ENCODE results near the gene TTC7B.

The TTC7B gene

DNA sequence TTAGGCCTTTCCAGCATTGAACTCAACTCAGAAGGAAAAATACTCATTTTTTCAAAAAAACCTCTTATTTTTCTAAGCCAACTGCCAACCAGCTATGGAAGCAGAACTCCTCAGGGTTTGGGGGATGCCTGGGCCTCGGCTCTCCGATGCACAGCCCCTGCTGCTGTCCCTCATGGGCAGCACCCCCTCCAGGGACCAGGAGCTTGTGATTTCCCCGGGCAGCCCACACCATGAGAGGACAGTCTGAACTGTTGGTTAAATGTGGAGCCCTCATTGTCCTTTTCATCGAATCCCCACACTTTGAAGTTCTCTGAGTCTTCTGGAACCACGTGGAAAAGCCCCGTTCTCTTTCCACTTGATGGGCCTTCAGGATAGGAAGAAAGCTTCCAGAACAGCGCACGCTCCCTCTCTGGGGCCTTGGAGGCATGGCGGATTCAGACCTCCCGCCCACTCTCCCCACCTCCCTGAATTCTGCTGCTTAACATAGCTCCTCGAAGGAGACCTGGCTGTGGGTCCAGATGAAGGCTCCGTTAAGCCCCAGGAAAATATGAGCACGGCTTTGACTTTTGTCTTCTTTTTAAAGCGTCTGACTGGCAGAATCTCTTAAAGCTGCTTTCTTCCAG lies 262.8 kb downstream of the TTC7B start:
- no peak for DNase-seq

DNA sequence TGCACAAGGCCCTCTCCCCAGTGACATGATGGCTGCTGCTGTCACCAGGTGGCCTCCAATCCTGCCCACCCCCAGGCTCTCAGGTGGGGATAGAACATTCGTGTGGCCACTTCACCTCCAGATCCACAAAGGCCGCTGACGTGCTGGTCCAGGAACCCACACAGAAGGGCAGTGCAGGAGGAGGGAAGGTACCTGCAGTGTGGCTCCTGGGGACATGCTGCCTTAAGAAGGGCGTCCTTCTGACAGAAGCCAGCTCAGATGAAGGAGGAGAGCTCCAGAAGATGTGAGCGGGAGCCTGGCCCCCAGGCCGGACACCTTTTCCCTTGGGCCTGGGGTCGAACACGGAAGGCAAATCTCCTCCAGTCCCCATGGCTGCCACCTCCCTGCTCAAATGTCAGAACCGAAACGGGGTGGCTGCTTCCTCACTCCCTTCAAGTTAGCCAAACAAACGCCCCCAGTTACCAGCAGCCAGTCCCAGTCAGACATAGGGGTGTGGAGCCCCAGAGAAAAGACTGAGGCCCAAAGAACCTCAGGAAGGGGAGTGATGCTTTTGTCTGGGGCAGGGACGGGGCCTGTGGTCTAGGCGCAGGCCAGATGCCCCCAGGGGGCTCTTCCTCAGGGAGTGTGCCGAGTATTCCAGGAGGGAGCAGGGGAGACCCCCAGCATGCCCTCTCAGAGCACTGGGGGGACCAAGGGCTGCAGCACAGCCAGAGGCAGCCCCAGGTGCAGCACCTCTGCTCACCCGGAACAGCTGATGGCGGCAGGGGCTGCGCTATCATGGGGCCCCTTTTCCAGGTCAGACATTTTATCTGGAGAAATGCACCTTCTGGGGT lies 263.5 kb downstream of the TTC7B start:
- DNase-seq: no peak

DNA sequence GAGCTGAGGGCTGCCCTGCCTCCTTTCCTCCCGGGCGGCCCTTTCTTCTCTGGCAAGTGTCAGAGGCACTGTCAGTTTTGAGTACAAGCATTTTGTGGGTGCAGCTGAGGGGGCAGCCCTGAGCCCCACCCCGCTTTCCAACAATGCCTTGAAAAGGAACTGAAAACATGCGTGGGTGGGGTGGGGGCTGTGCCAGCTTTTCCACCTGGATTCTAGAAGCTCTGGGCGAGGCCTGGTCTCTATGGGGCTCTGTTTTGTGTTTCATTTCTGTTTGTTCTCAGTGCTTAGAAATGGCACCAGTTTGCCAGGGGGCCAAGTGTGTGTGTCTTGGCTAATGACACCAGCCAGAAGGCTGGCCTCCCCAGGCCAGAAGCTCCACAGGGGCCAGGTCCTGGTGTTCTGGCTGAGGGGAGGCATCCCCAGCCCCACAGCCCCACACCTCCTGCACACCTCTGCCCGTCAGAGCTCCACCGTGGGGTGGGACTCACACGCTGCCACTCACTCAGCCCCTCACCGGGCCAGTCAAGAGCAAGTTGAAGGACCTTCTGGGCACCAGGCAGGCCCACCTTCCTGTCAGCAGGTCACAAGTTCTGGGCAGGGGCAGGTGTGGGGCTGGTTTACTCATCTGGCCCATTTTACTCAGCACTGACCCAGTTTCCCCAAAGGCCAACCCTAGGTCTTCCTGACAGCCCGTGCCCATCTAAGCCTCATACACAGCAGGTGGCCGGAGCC lies 264.3 kb downstream of the TTC7B start:
- DNase-seq: no peak

DNA sequence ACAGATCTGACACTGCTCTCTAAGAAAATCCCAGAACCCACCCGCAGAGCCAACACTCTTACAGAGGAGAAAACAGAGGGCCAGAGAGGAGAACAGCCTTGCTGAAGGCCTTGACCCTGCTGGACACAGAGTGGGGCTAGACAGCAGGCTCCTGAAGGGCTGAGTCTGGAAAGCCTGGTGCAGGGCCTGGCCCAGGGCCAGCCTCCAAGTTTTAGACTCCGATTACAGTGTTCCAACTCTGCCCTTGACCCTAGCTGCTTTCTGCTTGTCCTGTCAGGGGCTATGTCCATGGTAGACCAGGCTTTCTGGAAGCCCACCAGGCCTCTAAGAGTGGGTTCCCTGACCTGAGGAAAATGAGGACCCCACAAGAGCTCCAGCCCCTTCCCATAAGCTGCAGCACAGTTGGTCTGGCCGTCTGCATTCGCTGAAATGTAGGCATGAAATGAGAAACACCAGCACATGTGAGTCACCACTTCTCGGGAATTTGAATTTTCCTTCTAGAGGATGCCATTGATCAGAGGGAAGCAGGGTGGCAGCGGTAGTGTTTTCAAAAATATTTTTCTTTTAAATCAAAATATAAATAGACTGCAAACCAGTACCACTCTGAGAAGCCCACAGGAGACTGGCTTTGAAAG lies 265.0 kb downstream of the TTC7B start:
- no peak for DNase-seq

DNA sequence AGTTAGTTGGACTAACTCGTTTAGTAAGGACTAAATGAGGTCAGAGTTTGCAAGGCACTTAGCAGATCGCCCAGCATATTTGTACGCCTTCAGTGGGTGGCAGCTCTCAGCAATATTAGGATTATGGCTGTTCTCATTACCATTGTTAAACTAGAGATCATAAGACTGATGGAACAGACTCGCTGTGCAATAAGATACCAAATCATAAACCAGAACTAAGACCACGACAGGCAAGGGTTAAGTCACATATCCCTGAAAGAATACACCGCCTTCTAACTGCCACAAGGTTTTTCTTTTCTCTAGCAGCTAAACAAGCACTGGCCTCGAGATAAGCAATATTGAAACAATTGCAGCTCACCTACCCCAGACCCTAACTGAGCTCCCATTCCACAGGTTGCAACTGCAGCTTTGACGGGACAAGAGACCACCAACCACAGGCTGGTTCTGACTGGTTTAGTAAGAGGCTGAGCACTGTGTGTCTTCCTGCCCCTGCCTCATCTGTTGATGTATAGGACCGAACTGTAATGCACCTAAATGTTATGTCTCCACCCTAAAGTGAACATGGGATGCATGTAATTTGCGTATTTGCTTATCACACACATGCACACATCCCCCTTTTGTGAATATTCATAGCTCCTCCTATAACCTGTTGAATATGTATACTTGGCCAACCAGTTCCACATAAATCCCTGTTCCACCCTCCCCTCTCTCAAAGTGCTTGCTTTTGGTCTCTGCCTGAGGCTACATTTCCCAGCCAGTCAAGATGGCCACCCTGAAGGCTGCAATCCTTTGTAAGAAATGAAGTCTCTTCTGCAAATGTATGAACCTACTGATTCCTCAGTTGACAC lies 266.2 kb downstream of the TTC7B start:
- DNase-seq: no peak

DNA sequence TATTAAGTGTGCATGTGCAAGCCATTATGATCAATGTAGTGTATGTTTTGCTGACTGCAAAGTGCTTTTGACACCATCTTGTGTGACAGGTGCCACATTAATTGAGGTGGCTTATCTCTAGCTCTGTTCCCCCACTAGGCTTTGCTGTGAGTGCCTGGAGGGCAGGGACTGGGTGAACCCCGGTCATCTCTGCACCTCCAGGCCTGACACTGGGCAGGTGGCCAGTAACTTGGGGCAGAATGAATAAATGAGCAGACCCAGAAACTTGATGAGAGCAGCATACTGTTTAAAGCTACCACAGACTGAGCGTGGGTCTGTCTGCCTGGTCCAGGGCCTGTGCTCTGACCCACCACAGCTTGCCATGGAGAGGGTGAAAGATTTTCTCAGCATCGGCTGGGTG lies 267.8 kb downstream of the TTC7B start:
- no peak for DNase-seq

DNA sequence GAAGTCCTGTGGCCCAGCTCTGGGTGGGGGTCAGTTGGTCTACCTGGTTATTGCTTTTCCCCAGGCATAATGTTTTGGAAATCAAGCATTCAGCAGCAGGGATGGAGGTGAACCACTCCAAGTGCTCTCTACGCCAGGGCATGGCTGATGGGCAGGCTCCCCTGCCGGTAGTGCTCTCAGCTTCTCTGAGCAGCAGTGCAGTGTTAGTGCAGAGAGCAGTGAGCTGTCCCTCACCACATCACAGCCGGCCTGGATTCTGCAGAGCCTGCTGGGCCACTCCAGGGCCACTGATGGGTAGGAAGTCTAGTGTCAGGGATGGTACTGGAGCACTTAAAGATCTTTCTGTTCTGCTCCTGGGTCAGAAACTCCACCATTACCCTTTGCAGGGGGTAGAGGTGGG lies 268.3 kb downstream of the TTC7B start:
- DNase-seq: no peak

DNA sequence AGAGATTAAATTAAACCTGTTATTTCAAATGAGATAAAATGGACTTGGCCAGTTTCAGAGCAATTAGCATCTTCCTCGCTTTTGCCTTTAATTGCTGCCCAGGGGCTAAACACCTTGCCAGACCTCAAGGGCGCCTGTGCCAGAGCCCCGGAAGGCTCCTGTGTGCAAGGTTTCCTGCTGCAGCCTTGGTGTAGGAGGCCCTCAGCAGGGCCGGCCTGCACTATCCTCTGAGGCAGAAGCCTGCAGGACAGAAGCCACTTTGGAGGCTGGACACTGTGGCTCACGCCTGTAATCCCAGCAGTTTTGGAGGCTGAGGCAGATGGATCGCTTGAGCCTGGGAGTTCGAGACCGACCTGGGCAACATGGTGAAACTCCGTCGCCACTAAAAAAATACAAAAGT lies 269.0 kb downstream of the TTC7B start:
- DNase-seq: no peak

DNA sequence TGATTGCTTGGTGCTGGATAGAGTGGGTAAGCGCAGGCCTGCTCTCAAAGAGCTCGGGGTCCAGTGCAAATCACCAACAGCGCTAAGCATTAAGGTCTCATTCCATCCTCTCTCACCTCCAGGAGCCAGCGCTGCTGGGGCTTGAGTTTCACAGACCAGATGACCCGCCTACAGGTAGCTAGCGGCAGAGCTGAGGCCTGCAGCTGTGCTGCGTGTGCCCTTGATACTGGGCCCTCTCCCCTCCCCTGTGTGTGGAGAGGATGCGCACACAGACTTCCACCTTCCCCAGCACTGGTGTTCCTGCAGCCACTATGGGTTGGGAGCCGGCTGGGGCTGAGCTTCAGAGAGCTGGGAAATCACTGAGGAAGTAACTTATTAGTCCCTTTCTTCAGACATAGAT lies 269.5 kb downstream of the TTC7B start:
- DNase-seq: no peak

DNA sequence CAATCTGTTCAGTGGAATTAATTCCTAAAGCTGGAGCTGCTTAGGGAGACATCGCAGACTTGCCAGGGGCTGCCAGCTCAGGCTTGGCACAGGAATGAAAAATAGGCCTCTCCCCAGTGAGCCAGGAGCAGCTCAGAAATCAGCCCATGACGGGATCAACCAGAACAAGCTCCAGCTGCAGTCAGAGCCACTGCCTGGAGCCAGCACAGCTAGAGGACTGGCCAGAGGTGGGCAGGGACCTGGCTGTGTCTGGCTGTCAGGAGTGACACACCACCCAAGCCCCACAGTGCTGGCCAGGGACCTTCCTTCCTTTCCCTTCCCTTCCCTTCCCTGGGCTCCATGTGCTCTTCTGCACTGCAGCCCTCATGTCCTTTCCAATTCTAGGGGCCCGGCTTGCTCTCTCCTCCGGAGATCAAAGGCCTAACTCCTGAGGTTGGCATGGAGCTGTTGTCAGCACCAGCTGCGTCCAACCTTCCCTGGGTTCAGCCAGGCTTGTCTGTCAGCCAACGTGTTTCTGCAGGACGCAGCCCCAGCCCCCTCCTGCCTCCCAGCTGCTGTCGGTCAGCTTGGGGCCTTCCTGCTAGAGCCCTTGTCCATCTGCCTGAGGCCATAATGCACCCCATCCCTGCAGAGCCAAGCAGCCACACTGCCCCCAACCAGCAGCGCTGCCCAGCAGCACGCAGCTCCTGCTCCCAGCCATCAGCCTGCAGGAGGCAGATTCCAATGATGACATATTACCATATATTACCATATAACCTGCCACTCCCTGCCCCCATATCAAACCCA lies 270.1 kb downstream of the TTC7B start:
- no peak for DNase-seq

DNA sequence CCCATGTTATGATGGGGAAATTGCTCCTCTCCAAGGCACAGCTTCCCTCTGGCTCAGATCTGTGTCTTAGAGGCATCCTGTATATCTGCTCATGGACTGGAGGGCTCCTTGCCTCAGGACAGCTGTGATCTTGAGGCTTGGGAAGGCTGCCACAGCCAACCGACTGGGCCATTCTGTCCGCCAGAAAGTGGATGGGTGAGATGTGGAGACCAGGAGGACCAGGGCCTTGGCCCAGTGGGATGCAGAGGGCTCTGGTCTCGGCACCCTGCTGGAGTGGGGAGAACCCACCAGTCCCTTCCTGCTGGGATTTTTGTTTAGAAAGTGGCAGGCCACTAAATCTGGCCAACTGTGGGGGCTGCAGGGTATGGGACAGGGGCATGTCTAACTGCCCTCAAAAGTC lies 270.8 kb downstream of the TTC7B start:
- DNase-seq: no peak

DNA sequence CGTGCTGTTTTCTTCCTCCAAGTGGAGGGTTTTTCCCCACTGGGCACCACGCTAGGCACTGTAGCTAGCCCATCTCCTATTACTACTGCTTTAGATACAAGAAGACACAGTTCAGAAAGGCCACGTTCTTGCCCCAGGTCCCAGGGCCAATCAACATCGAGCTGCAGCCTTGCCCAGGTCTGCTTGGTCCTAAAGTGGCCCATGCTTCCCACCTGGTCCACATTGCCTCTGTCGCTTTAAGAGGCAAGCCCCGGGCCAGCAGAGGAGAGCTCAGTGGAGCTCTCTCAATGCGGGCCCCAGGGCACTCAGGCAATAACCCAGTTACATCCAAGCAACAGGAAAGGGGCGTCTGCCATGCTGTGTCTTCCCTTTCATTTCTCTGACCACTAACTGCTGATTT lies 271.3 kb downstream of the TTC7B start:
- no peak for DNase-seq

DNA sequence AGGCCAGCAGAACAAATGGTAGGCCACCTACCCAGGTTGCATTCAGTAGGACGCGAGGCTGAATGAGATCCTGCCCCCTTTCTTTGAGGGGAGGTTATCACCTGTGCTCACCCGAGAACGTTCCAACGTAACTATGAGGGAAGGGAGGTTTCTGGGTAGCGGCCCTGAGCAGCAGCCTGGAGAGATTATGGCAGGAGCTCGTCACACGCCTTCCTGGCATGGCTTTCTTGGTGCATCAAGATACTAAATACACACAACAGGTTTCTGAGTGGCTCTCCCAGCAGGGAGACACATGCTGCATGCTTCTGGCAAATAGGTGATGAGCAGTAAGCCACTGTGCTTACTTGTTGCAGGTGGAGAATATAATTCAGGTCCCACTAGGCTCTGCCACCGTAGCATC lies 271.7 kb downstream of the TTC7B start:
- no peak for DNase-seq

DNA sequence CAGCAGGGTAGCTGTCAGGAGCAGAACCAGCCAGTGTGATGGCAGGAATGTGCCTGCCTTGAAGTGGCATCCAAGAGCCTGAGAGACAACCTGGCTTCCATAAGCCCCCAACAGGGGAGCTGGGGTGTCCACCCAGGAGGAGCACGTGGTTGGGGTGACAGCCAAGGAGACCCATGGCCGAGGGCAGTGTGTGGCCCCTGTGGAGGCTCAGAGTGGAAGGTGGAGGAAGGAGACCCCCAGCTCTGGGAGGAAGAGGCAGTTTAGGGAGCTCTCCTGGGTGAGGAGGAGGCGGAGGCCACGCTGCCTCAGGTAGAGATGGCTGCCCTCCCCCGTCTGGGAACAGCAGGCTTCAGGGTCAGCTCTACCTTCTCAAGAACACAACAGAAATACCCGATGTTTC lies 272.4 kb downstream of the TTC7B start:
- no peak for DNase-seq

DNA sequence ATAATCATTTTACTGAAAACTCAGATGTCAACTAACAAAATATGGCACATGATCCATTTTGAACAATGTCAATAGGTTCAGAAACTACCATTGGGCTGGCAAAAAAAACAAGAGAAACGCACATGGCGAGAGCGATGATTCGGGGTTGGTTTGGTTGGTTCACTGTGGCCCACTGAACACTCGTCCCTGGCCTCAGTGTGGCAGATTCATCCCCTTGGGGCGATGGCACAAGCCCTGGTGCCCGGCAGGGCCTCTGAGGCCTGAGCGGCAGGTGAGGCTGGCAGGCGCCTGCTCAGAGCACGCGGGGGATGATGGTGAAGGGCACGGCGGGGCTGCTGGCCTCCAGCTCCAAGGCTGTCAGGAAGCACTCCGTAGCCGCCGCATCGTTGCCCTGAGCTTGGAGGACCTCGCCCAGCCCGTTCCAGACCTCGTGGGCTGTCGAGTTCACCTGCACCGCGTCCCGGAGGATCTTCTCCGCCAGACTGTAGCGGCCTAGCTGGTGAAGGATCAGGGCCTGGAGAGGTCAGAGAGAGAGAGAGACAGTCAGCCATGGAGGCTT lies 275.1 kb downstream of the TTC7B start:
- DNase-seq: no peak

DNA sequence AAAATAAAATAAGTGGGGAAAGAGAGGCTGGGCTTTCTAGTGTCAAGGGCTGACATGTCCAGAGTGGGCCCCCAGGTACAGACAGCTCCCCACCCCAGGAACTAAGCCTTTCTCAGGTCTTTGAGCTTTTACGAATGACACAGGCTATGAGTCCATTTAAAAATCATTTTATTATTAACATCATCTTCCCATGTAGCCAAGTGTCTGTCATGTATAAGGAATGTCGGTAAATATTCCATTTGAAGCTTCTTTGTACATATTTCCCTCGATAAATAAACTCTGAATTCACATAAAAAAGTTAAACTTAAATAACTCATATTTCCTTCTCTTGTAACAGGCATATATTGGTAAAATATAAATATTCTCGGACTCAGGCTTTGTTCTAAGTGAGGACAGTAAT lies 275.8 kb downstream of the TTC7B start:
- no peak for DNase-seq

DNA sequence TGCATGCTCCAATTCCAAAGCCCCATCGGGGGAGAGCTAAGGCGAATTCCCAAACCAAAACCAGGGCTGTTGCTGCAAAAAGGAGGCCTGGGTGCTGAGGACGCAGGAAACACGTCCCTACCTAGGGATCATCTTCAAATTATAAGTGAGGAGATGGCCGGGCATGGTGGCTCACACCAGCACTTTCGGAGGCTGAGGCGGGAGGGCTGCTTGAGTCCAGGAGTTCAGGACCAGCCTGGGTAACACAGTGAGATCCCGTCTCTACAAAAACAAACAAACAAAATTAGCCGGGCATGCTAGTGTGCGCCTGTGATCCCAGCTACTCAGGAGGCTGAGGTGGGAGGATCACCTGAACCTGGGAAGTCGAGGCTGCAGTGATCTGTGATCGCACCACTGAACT lies 276.2 kb downstream of the TTC7B start:
- DNase-seq: no peak

DNA sequence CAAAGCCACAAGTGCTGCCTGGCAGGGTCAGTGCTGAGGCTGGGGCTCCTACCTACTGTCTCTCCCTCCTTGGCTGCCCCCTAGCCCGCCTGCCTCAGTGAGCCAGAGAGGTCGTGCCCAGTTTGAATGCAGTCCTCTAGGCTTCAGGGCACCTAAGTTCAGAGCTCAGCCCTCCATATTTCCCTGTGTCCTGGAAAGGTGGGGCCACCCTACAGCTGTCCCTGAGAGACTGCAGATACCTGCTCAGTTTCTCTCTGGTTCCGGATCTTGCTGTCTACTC lies 276.8 kb downstream of the TTC7B start:
- no peak for DNase-seq

DNA sequence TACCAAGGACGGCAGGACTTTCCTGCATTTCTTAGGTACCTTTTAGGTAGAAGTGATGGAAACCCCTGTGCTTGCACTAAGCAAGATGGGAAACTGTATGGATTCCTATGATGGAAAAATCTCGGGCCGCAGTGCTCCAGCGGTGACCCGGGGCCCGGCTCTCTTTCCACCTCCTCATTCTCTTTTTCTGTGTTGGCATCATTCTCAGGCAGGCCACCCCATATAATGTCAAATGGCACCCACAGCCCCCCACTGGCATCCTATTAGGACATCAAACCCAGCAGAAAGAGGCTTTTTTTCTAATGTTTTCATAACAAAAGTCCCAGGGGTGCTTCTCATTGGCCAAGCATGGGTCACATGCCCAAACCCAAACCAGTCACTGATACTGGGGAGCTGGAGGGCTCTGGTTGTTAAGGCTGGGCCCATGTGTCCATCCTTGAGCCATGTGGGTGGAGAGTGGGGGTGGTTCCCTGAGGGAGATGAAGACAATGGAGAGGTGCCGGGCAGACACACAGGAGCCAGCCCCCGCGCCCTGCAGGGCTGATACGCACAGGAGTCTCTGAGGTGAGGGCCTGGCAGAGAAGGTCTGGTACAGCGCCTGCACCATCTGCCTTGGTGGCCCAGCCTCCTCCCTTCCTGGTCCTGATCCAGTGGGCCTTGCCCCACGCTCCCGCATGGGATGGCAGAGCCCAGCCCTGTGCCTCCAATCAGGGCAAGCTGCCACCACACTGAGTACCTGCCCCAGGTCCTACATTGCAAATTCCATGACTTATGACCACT lies 277.3 kb downstream of the TTC7B start:
- DNase-seq: no peak

DNA sequence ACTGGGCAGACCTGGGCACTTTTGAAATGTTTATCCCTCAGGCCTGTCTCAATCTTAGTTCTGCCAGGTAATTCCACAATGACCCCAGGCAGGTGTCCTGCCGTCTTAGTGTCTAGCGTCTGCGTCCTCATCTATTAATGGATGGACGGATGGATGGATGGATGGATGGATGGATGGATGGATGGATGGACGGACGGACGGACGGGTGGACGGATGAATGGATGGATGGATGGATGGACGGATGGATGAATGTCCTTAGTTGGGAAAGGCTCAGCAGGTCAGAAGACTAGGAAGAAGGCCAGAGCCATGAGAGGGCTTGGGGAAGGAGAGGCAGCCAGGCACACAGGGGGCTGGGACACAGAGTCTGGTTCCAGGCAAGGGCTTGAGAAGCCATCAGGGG lies 278.1 kb downstream of the TTC7B start:
- no peak for DNase-seq

All from NCI-H1436 (cell line).